H9 (cell line): ENCODE results near the gene POF1B. TPM values are rescaled to one million over a fixed set of nuclear protein-coding genes. Genes with fewer than 3 reads are reported as not detected.
A peak's percentile ranks its signal among the peaks of the same experiment; 100 is the strongest.
"Not testable (repeated sequence)": the region's sequence is repeated elsewhere in the genome, so short reads cannot be mapped to it uniquely, and the experiment has no call there.

Experiments
- DNase-seq: peaks from one replicate; pipeline ENCODE4 v3.0.0-alpha.2; 2017
- H2AFZ ChIP-seq: one replicate; pipeline ENCODE4 v1.6.1; 2013; ENCODE audit warnings: mild to moderate bottlenecking, low read length, control low read depth, moderate library complexity
- H2AK5ac ChIP-seq: 2 replicates; pipeline ENCODE4 v1.6.1; 2013; ENCODE audit warnings: low read length, control low read depth, mixed read lengths; ENCODE audit not compliant: insufficient read length
- H2BK120ac ChIP-seq: one replicate; pipeline ENCODE4 v1.6.1; 2013; ENCODE audit warnings: low read depth, mild to moderate bottlenecking, low read length, control low read depth, inconsistent platforms; ENCODE audit not compliant: poor library complexity, severe bottlenecking
- H2BK12ac ChIP-seq: 2 replicates; pipeline ENCODE4 v1.6.1; 2013; ENCODE audit warnings: low read length, control low read depth, mixed read lengths, low read depth; ENCODE audit not compliant: insufficient read length
- H2BK15ac ChIP-seq: 2 replicates; pipeline ENCODE4 v1.6.1; 2013; ENCODE audit warnings: low read depth, low read length, control low read depth
- H2BK20ac ChIP-seq: one replicate; pipeline ENCODE4 v1.6.1; 2013; ENCODE audit warnings: low read depth, mild to moderate bottlenecking, low read length, control low read depth, inconsistent platforms; ENCODE audit not compliant: poor library complexity, severe bottlenecking
- H2BK5ac ChIP-seq: 2 replicates; pipeline ENCODE4 v1.6.1; 2013; ENCODE audit warnings: low read length, control low read depth, mixed read lengths; ENCODE audit not compliant: insufficient read length
- H3K14ac ChIP-seq: 2 replicates; pipeline ENCODE4 v1.6.1; 2013; ENCODE audit warnings: low read length, control low read depth; ENCODE audit not compliant: insufficient read depth
- H3K18ac ChIP-seq: 2 replicates; pipeline ENCODE4 v1.6.1; 2013; ENCODE audit warnings: low read depth, mild to moderate bottlenecking, mixed read lengths, low read length, control low read depth; ENCODE audit not compliant: insufficient read length
- H3K23ac ChIP-seq: 2 replicates; pipeline ENCODE4 v1.6.1; 2013; ENCODE audit warnings: low read length, control low read depth, mixed read lengths, low read depth; ENCODE audit not compliant: insufficient read length
- H3K23me2 ChIP-seq: 2 replicates; pipeline ENCODE4 v1.6.1; 2013; ENCODE audit warnings: low read depth, mild to moderate bottlenecking, mixed read lengths, low read length, control low read depth; ENCODE audit not compliant: insufficient read length, poor library complexity, severe bottlenecking
- H3K27ac ChIP-seq: 2 replicates; pipeline ENCODE4 v1.5.1; 2013; ENCODE audit warnings: low read length, control low read depth, mixed read lengths, low read depth; ENCODE audit not compliant: insufficient read length
- H3K27me3 ChIP-seq: 2 replicates; pipeline ENCODE4 v1.6.1; 2013; ENCODE audit warnings: low read length, control low read depth, inconsistent platforms; ENCODE audit not compliant: insufficient read depth
- H3K4ac ChIP-seq: 2 replicates; pipeline ENCODE4 v1.6.1; 2013; ENCODE audit warnings: low read depth, mild to moderate bottlenecking, control low read depth, inconsistent platforms, low read length, moderate library complexity
- H3K4me1 ChIP-seq: 2 replicates; pipeline ENCODE4 v1.6.1; 2013; ENCODE audit warnings: low read length, control low read depth, inconsistent platforms; ENCODE audit not compliant: insufficient read depth
- H3K4me2 ChIP-seq: 2 replicates; pipeline ENCODE4 v1.6.1; 2013; ENCODE audit warnings: low read length, control low read depth, mixed read lengths; ENCODE audit not compliant: insufficient read length, insufficient read depth
- H3K56ac ChIP-seq: 2 replicates; pipeline ENCODE4 v1.6.1; 2013; ENCODE audit warnings: low read depth, mild to moderate bottlenecking, mixed read lengths, low read length, control low read depth; ENCODE audit not compliant: insufficient read length
- H3K79me1 ChIP-seq: 2 replicates; pipeline ENCODE4 v1.6.1; 2013; ENCODE audit warnings: low read depth, mild to moderate bottlenecking, moderate library complexity, low read length, control low read depth, inconsistent platforms; ENCODE audit not compliant: insufficient read depth, poor library complexity, severe bottlenecking
- H3K79me2 ChIP-seq: 2 replicates; pipeline ENCODE4 v1.6.1; 2013; ENCODE audit warnings: low read length, control low read depth, inconsistent platforms; ENCODE audit not compliant: insufficient read depth
- H3K9ac ChIP-seq: 2 replicates; pipeline ENCODE4 v1.6.1; 2013; ENCODE audit warnings: low read length, control low read depth, mixed read lengths; ENCODE audit not compliant: insufficient read length; ENCODE audit errors: extremely low read depth
- H3K9me3 ChIP-seq: one replicate; pipeline ENCODE4 v1.6.1; 2013; ENCODE audit warnings: low read depth, low read length, inconsistent platforms; ENCODE audit not compliant: control insufficient read depth
- H3T11ph ChIP-seq: one replicate; pipeline ENCODE4 v1.6.1; 2013; ENCODE audit warnings: mild to moderate bottlenecking, low read length, control low read depth, inconsistent platforms
- H4K20me1 ChIP-seq: one replicate; pipeline ENCODE4 v1.6.1; 2013; ENCODE audit not compliant: control insufficient read depth, insufficient read length, insufficient read depth
- H4K5ac ChIP-seq: 2 replicates; pipeline ENCODE4 v1.6.1; 2013; ENCODE audit warnings: low read depth, mild to moderate bottlenecking, mixed read lengths, low read length, control low read depth; ENCODE audit not compliant: insufficient read length
- H4K8ac ChIP-seq: replicated peaks from 2 replicates; pipeline ENCODE4 v1.6.1; 2013; ENCODE audit warnings: low read length, control low read depth, mixed read lengths, low read depth; ENCODE audit not compliant: insufficient read length
- H4K91ac ChIP-seq: 2 replicates; pipeline ENCODE4 v1.6.1; 2013; ENCODE audit warnings: low read depth, mild to moderate bottlenecking, moderate library complexity, mixed read lengths, low read length, control low read depth; ENCODE audit not compliant: insufficient read length
- H3K27ac Mint-ChIP-seq, 3 experiments: 2 replicates in 2 of 3; 3 replicates in 1 of 3; pipeline ENCODE4 v1.8.0; 2020 to 2021; ENCODE audit warnings: mixed read lengths in 3 of 3, mild to moderate bottlenecking in 1 of 3, moderate library complexity in 1 of 3
- H3K27me3 Mint-ChIP-seq: 2 replicates; pipeline ENCODE4 v1.8.0; 2021; ENCODE audit warnings: low read depth, mild to moderate bottlenecking, moderate library complexity, mixed read lengths
- H3K36me3 Mint-ChIP-seq, 3 experiments: 2 replicates in 2 of 3; 3 replicates in 1 of 3; pipeline ENCODE4 v1.8.0; 2020 to 2021; ENCODE audit warnings: low read depth in 3 of 3, mixed read lengths in 3 of 3; ENCODE audit not compliant: insufficient read depth in 1 of 3
- H3K4me1 Mint-ChIP-seq, 2 experiments: 2 replicates each; pipeline ENCODE4 v1.8.0; 2020; ENCODE audit warnings: mixed read lengths in 2 of 2
- H3K4me3 Mint-ChIP-seq, 2 experiments: 2 replicates in 1 of 2; 3 replicates in 1 of 2; pipeline ENCODE4 v1.8.0; 2020 to 2021; ENCODE audit warnings: mild to moderate bottlenecking in 2 of 2, mixed read lengths in 2 of 2, moderate library complexity in 1 of 2
- H3K9me3 Mint-ChIP-seq, 2 experiments: 2 replicates in 1 of 2; 3 replicates in 1 of 2; pipeline ENCODE4 v1.8.0; 2020; ENCODE audit warnings: mild to moderate bottlenecking in 2 of 2, mixed read lengths in 2 of 2, moderate library complexity in 1 of 2
- CTCF ChIP-seq: fragments of 200-600 bp; sonication (generic); conservative IDR thresholded peaks from 3 replicates; pipeline ENCODE4 v1.8.0; 2021; ENCODE audit warnings: antibody characterized with exemption, mild to moderate bottlenecking
- WGBS: extraction: QIAGEN DNeasy Blood & Tissue Kit; methylation state at CpG from one replicate; pipeline ENCODE4 v1.1.7; 2013; ENCODE audit warnings: missing lambda C conversion rate, low lambda C conversion rate, mixed read lengths; ENCODE audit not compliant: insufficient read length; ENCODE audit errors: extremely low coverage; 5-methylcytosine and 5-hydroxymethylcytosine counted together
- total RNA-seq: library from RNA; stranded (reverse); gene quantifications from 2 replicates; pipeline ENCODE4 v1.2.1, GENCODE V29; 2021

POF1B gene
- total RNA-seq, 1 experiment from 2014 or later = not detected

- Histone ChIP-seq H3T11ph (no peak overlapping the region), H3K79me2 (no peaks in the 10 kb centered on the region), H2BK15ac (no peak overlapping the region), H3K9me3 (peaks cover 5% of the 10 kb centered on the region), H2AK5ac (no peak overlapping the region), H2BK120ac (no peak overlapping the region), H3K4me2 (no peak overlapping the region), H4K8ac (no peak overlapping the region), H2AFZ (no peak overlapping the region), H3K9ac (no peak overlapping the region), H2BK12ac (no peak overlapping the region), H3K27ac (no peak overlapping the region), H3K14ac (no peak overlapping the region), H2BK20ac (no peak overlapping the region), H3K27me3 (no peaks in the 10 kb centered on the region), H3K18ac (no peak overlapping the region), H3K56ac (no peak overlapping the region), H3K79me1 (no peaks in the 10 kb centered on the region), H4K5ac (no peak overlapping the region), H3K23me2 (no peaks in the 10 kb centered on the region), H4K20me1 (no peaks in the 10 kb centered on the region), H4K91ac (no peak overlapping the region), H3K23ac (no peak overlapping the region), H3K4ac (no peak overlapping the region), H3K4me1 (no peaks in the 10 kb centered on the region), H2BK5ac (no peak overlapping the region)
- no peak for DNase-seq
- TF ChIP-seq CTCF = peak; percentile 43; the same call in 2 of the 3 replicates
- peaks cover 0 to 5% (median 0%) of the 10 kb centered on the region in 3 experiments; a peak in 4 of 7 replicates for H3K36me3 Mint-ChIP-seq
- no peak overlapping the region for H3K4me3 Mint-ChIP-seq
- H3K9me3 Mint-ChIP-seq = peaks cover 78 to 79% of the 10 kb centered on the region in 2 experiments
- no peak overlapping the region for H3K27ac Mint-ChIP-seq
- no peaks in the 10 kb centered on the region for H3K27me3 Mint-ChIP-seq
- H3K4me1 Mint-ChIP-seq = no peaks in the 10 kb centered on the region
- no CpG with 5 or more reads among the region's 7 CpGs for WGBS
Measured at GRCh38 chrX:85288992-85289723, 90.3 kb downstream of the POF1B start.

GRCh38 chrX:85285286-85285685 is 94.2 kb downstream of the POF1B start:
- H3K4me3 Mint-ChIP-seq, H3T11ph ChIP-seq, H3K4ac ChIP-seq, H3K56ac ChIP-seq, H3K23me2 ChIP-seq, H2BK15ac ChIP-seq, H3K4me2 ChIP-seq, H3K18ac ChIP-seq, H3K27ac Mint-ChIP-seq, DNase-seq, H3K4me1 ChIP-seq, H3K27me3 ChIP-seq, H3K79me2 ChIP-seq, H3K4me1 Mint-ChIP-seq, H3K14ac ChIP-seq, H2BK120ac ChIP-seq, H4K8ac ChIP-seq, H3K9ac ChIP-seq, H2BK12ac ChIP-seq, H3K36me3 Mint-ChIP-seq, H3K27ac ChIP-seq, H3K9me3 ChIP-seq, H4K5ac ChIP-seq, H2AK5ac ChIP-seq, H4K20me1 ChIP-seq, H2AFZ ChIP-seq, H4K91ac ChIP-seq, H2BK20ac ChIP-seq, H3K23ac ChIP-seq, H3K27me3 Mint-ChIP-seq, H2BK5ac ChIP-seq, H3K79me1 ChIP-seq: not testable (repeated sequence)
- peaks cover 59 to 68% of the 10 kb centered on the region in 2 experiments for H3K9me3 Mint-ChIP-seq
- WGBS = no CpG with 5 or more reads among the region's 6 CpGs
